NCI-H1436 treated with DMSO at 0.1 percent for 48 hours (cell line): ENCODE results near the gene PCBP3.
"Not testable (repeated sequence)": the region's sequence is repeated elsewhere in the genome, so short reads cannot be mapped to it uniquely, and the experiment has no call there.

Source experiments
- DNase-seq: peaks from one replicate; lab custom pipeline; 2025; lab: John Stamatoyannopoulos, UW

PCBP3 gene

GRCh38 chr21:45945066-45945867, 301.7 kb downstream of the PCBP3 start:
- DNase-seq: no peak

DNA sequence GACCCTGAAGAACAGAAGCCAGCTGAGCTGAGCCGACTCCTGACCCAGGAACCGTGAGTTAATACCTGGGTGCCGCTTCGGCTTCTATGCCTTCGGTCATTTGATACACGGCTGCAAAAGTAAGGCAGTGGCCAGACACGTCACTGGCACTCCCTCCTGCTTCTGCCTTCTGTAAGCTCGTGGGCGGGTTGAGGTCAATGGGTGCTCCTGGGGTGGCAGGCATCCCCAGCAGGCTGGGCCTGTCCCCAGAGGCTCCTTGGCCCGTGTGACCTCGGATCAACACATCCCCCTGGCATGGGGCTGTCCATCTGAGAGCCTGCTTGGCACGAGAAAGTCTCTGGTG, 302.3 kb downstream of the PCBP3 start:
- DNase-seq: no peak

DNA sequence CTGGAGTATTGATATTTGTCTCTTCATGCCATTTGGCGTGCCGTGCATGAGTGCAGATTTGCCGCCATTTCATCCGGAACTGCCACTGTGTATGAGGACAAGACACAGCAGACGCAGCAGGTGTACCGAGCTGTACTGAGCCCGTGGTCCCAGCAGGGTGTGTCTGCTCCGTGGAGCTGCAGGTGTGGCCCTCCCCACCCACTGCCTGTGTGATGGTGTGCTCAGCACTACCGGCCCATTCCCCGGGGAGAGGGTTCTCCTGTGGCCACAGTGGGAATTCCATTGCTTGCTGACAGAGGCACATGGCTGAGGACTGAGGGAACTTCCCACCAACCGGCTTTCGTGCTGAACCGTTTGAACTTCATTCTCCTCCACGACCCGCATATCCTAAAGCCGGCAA, 303.8 kb downstream of the PCBP3 start:
- DNase-seq: no peak

DNA sequence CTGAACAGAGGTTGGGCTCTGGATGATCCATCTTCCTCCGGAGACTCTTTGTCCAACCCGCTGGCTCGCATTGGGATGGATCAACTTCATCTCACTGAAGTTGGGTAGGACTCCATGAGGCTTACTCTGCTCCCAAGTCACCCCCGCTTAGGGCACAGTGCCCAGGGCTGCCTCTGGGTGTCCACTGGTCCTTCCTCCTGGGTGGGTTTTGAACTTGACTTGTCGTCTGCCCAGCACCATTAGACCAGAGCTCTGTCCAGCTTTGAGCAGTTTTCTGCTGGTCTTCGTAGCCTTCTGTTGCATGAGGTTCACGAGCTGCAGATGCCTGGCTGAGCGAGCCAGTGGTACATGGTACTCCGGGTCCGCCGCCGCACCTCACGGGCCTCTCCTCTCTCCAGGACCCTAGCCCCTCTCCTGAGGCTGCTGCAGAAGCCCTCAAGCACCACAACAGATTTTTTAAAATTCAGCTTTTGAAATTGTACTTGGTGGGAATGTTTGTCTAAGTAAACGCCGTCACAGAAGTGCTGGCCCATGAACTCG, 304.3 kb downstream of the PCBP3 start:
- DNase-seq: no peak

DNA sequence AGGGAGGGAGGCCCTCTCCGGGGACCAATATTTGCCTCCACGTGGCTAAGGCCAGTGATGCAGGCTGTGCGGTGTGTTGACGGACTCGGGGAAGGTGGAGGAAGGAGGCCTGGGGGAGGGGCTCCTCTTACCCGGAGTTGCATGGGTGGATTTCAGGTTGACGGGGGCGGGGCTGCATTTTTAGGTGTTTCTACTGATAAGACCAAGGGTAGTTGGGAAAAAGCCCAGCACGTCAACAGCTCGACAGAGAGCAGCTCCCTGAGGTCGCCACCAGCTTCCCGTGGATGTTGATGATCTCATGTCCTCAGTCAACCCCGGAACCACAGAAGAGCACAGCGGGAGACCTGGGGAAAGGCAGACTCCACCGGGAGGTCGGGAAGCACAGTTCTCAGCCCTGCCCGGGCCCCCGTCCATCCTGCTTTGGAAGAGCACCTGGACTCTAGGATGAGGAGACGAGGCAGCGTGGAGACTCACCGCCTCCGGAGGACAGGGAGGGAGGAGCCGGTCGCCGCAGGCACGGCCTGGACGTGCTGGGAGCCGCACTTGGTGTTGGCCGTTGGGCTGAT, 305.1 kb downstream of the PCBP3 start:
- DNase-seq: no peak

- DNase-seq: no peak
Measured at GRCh38 chr21:45949928-45950739, 306.6 kb downstream of the PCBP3 start.

- no peak for DNase-seq
Measured at GRCh38 chr21:45950740-45951515, 307.4 kb downstream of the PCBP3 start.

DNA sequence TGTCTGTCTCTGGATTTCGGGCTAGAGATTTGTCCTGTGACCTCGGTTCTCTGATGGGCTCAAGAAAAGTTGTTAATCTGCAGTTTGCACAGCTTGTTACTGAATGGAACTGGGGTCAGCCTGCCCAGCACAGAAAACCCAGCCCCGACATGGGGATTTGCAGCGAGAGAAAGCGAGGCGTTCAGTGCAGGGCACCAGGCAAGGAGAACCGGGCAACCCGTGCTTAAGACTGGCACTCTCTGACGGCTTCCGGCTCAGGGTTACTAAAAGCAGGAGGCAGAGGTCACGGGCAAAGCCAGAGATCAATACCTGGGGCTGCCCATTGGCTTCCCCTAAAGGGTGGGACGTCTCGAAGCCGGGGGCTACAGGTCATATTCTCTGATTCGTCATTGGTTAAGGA, 308.2 kb downstream of the PCBP3 start:
- no peak for DNase-seq

- DNase-seq: not testable (repeated sequence)
Measured at GRCh38 chr21:45952527-45952926, 309.0 kb downstream of the PCBP3 start.

DNA sequence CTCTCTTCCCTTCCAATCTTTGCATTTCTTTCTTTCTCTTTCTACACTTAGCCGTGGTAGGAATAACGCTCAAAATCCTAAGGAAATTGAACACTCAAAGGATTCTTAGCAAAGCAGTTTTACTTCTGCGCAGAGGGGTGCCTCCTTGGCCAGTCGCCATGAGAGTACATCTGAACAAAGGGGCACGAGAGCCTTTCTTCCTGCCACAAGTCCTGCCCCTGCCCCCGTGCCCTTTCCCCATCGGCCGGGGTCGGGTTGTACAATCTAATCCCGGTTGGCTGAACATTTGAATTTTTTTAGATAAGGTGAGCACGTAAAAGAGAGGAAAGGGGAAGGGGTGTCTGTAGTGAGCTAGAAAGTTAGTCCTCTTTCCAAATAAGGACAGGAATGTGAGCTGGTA, 309.4 kb downstream of the PCBP3 start:
- DNase-seq: no peak

DNA sequence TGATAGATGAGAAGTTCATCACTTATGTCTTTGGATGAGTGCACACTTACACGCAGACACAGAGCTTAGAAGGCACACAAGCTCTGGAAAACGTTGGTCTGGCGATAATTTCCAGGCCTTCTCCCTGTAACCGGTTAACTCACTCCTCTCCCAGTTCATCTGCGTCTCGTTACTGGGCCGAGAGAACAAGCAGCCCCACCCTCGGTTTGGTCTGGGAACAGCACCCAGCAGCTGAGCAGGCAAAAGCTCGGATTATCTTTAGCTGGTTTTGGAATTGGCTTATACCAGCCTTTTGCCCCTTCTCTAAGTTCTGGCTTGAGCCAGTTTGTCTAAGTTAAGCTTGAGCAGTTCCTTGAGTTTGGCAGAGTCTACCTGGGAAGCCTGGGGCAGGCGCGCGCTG, 310.7 kb downstream of the PCBP3 start:
- DNase-seq: no peak

- DNase-seq: no peak
Measured at GRCh38 chr21:45954921-45955320, 311.4 kb downstream of the PCBP3 start.

DNA sequence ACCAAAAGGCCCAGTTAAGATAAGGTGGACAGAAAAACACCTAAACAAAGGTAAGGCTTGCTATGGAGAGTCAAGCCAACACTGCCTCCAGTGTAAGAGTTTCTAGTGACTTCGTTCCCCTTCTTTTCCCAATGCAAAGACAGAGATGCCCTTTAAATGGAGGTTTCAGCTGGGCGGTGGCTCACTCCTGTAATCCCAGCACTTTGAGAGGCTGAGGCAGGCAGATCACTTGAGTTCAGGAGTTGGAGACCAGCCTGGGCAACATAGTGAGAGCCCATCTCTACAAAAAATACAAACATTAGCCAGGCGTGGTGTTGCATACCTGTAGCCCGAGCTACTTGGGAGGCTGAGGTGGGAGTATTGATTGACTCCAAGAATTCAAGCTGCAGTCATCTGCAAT, 314.0 kb downstream of the PCBP3 start:
- no peak for DNase-seq

DNA sequence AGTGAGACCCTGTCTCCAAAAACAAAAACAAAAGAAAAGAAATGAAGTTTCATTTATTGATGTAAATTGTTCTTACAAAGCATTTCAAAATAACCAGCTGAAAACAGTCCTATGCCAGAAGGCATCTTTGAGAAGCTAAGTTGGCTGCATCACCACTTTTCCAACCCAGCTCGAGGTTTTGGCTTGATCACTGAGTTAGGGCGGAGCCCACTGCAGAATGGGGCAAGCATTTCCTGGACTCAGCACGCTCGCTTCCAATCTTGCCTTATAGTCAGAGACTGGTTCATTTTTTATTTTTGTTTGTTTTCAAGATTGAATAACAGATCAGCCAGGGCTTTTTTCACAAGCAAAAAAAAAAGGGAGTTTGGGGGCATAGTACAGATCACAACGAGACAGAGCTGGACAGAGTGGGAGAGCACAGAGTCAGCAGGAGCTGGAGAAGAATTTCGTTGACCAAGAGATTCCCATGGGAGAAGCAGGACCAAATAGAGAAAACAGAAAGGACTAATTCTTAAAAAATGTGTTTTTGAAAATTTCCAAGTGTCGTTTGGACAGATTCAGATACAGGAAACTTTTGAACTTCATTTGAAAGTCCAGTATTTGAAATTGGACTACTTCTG, 314.6 kb downstream of the PCBP3 start:
- DNase-seq: no peak

DNA sequence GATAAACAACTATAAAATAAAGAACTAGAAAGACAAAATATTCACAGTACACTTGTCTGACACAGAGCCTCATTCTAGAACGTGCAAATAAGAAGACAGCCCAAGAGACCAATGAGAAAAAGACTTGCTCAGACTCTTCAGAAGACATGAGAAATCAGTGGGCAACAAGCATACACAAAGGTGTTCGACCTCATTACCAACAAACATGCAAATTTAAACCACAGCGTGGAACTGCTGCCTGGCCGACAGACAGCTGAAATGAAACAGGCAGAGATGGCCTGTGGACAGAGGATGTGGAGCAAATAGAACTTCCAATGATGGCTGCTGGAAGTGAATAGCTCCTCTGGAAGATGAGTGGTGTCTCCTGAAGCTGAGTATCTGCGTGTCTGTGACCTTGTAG, 315.7 kb downstream of the PCBP3 start:
- no peak for DNase-seq

DNA sequence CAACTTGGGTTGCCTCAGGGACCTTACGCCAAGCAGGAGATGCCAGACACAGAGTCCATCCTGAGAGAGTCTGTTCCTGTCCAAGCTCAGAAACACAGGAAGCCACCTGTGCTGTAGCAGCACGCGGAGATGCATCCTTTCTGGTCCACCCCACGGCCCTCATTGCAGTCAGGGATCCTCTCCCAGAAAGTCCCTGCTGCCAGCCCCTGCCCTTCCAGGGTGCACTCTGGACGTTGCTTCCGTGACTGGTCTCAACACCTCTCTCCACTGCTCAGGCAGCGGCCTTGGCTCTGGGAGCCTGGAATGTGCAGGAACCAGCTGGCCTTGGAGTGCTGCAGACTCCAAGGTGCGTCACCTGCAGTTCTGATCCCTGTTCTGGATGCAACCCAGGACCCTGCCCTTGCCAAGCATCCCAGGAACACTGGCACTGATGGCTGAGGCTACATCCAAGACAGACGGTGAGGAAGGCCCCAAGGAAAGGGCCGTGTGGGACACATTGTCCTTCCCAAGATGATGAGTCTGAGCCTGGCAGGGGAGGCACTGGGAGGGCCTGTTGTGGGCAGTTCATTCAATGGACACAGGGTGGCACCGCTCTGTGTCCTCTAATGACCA, 316.4 kb downstream of the PCBP3 start:
- no peak for DNase-seq

GRCh38 chr21:45961408-45961807, 317.9 kb downstream of the PCBP3 start:
- not testable (repeated sequence) for DNase-seq

DNA sequence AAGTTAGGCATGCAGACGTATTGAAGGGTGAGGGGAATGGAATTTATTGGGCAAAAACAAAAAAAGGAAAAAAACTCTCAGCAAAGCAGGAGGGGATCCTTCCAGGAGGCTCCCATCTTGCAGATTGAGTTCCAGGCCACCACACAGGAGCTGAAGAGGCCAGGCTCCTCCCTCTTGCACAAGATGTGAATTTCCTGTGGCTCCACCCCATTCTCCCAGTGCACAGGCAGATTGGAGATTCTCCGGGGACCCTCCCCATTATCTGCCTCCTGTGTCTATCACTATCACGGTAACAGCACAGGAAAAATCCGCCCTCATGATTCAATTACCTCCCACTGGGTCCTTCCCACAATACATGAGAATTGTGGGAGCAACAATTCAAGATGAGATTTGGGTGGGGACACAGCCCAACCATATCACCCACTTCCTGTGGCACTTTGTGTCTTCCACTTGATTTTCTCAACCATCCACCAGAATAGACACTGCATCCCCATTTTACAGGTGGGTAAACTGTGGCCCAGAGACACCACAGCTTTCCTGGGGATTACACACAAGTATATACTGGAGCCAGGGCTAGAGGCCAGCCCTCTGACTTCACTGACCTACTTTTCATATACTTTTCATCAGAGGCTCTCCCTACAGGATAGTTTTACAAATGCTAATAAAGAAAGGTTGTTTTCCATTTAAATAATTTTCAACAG, 319.2 kb downstream of the PCBP3 start:
- DNase-seq: no peak

DNA sequence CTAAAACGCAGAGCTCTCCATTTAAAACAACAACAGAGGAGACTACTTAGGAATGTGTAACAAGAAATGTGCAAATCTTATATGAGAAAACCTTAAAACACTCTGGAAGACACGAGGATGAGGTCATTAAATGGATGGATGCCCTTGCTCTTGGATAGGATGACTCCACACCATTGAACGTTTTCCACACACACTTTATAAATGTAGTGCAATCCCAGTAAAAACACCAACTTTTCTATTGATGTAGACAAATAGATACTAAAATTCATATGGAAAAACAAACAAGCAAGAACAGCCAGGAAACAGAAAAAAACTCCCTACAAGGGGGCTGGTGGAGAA, 319.7 kb downstream of the PCBP3 start:
- DNase-seq: no peak

GRCh38 chr21:45964649-45965048, 321.1 kb downstream of the PCBP3 start:
- no peak for DNase-seq
